KOPT-K1 (cell line): ENCODE results near the gene RPL7L1.

Experiments
- H3K27ac ChIP-seq: fragments of 200-600 bp; sonication (generic); 2 replicates; pipeline ENCODE4 v1.5.1; 2016; ENCODE audit warnings: antibody characterized with exemption, mild to moderate bottlenecking, low read depth, low read length; ENCODE audit not compliant: poor library complexity, severe bottlenecking
- H3K36me3 ChIP-seq: fragments of 200-600 bp; sonication (generic); 2 replicates; pipeline ENCODE4 v1.5.1; 2017; ENCODE audit warnings: antibody characterized with exemption, mild to moderate bottlenecking, low read length, moderate library complexity; ENCODE audit not compliant: insufficient read depth
- H3K9me3 ChIP-seq: fragments of 200-600 bp; sonication (generic); 2 replicates; pipeline ENCODE4 v1.5.1; 2017; ENCODE audit warnings: antibody characterized with exemption, low read length, mild to moderate bottlenecking; ENCODE audit not compliant: insufficient read depth, poor library complexity, severe bottlenecking

RPL7L1 gene

DNA sequence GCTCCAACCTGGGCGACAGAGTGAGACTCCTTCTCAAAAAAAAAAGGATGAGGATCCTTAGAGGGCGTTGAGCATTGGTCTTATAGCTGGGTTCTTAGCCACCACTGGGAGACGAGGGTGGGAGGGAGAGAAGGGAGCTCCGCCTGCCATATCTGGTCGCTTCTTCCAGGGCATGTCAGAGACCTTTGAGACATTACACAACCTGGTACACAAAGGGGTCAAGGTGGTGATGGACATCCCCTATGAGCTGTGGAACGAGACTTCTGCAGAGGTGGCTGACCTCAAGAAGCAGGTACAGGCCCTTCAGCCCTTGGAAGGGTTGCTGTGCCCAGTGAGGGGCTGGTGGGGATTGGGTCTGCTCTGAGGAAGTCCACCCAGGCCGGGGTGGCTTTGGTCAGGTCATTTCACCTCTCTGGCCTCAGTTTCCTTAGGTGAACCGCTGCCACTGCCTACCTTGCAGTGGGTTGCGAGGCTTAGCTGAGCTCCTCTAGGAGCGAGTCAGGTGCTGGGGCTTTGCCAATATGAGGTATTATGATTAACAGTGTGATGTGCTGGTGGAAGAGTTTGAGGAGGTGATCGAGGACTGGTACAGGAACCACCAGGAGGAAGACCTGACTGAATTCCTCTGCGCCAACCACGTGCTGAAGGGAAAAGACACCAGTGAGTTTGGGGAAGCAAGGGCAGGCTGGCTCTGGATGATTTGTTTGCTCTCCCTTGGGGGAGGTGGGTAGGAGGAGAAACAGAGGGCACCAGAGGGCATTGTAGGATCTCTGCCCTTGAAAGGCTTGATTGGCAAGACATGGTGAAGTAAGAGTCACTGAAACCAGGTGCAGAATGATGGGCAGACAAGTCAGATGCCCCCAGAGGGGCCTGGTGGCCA is 58.4 kb downstream of the RPL7L1 start:
- Histone ChIP-seq H3K36me3 (peaks cover 100% of the 10 kb centered on the region), H3K27ac (no peak overlapping the region), H3K9me3 (no peaks in the 10 kb centered on the region)

DNA sequence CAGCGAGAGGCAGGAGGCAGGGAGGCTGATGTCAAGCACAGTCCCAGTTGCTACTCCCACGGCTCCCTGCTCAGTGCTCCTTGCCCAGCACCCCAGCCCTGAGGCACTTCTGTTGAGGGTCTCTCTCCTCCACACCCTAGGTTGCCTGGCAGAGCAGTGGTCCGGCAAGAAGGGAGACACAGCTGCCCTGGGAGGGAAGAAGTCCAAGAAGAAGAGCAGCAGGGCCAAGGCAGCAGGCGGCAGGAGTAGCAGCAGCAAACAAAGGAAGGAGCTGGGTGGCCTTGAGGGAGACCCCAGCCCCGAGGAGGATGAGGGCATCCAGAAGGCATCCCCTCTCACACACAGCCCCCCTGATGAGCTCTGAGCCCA is 59.0 kb downstream of the RPL7L1 start:
- Histone ChIP-seq H3K27ac (no peak overlapping the region), H3K9me3 (no peaks in the 10 kb centered on the region), H3K36me3 (peaks cover 100% of the 10 kb centered on the region)

DNA sequence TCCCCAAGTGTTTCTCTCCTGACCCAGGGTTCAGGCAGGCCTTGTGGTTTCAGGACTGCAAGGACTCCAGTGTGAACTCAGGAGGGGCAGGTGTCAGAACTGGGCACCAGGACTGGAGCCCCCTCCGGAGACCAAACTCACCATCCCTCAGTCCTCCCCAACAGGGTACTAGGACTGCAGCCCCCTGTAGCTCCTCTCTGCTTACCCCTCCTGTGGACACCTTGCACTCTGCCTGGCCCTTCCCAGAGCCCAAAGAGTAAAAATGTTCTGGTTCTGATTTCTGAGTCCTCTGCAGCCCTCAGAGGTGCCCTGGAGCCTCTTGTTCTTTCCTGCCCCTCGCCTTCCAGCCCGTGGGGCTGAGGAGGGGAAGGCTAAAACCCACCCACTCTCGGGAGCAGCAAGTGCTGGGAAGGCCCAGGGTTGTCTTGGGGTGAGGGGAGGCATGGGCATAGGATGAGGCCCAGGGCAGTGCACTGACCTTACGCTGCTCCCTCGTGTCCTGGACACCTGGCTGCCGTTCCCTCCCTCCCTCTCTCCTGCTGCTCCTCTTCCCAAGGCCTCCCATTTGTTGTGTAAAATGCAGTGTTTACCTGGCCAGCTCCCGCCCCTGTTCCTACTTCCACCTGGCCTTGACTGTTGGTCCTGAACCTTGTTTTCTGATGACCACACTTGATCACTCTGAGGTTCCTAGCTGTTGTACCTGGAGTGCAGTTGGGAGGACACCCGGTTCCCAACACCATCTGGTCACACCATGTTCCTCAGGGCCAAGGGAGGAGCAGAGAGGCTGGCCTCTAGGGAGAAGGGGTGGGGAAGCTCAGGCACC is 59.8 kb downstream of the RPL7L1 start:
- Histone ChIP-seq H3K27ac (no peak overlapping the region), H3K36me3 (peaks cover 100% of the 10 kb centered on the region)

More for the DNA sequence above, 59.8 kb downstream of the RPL7L1 start:
- H3K9me3 ChIP-seq, result no peaks in the 10 kb centered on the region
